ENCODE results near the gene DENND4A. TPM values are rescaled to one million over a fixed set of nuclear protein-coding genes. Genes with fewer than 3 reads are reported as not detected.
A peak's percentile ranks its signal among the peaks of the same experiment; 100 is the strongest.

Gene DENND4A
- polyA plus RNA-seq, 1 of the 3 experiments (the other 2 are of a cell fraction), result 2.5 TPM

DNA sequence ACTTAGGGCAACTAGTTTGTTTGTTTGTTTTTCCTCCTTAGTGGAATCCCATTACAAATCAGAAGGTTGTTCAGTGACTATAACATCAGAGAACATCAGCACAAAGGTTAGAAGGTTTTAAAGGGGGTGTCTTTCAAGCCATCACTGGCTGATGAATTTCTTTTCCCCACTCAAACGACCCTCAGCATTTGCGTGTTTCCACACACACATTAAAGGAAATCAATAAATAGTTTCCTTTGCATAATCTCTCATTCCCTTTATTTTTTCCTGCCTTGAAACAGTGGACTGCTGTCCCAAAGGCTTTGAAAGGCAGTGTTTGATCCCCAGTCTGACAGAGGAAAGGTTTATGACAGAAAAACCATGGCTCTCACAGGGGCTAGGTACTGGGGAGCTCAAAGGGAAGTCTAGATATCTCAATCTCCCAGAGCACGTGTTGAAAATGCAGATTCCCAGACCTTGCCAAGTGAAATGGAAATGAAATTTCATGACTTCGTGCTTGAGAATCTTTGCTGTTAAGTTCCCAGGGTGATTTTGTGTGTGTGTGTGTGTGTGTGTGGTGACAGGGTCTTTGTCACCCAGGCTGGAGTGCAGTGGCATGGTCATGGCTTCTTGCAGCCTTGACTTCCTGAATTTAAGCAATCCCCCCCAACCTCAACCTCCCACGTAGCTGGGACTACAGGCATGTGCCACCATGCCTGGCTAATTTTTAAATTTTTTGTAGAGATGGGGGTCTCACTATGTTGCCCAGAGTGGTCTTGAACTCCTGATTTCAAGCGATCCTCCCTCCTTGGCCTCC is 178.9 kb downstream of the DENND4A start (continued):
- TF ChIP-seq, protein P1, sequence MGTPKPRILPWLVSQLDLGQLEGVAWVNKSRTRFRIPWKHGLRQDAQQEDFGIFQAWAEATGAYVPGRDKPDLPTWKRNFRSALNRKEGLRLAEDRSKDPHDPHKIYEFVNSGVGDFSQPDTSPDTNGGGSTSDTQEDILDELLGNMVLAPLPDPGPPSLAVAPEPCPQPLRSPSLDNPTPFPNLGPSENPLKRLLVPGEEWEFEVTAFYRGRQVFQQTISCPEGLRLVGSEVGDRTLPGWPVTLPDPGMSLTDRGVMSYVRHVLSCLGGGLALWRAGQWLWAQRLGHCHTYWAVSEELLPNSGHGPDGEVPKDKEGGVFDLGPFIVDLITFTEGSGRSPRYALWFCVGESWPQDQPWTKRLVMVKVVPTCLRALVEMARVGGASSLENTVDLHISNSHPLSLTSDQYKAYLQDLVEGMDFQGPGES (IDR thresholded peaks at IDR 0.05; ENCODE audit: low read depth, low read length), result no peak
- TF ChIP-seq, protein P2, sequence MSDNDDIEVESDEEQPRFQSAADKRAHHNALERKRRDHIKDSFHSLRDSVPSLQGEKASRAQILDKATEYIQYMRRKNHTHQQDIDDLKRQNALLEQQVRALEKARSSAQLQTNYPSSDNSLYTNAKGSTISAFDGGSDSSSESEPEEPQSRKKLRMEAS (IDR thresholded peaks at IDR 0.05; ENCODE audit: low read depth), result no peak
- no peak for TF ChIP-seq FOXM1 (IDR thresholded peaks at IDR 0.05; ENCODE audit: low read depth)
- TF ChIP-seq, protein P3, sequence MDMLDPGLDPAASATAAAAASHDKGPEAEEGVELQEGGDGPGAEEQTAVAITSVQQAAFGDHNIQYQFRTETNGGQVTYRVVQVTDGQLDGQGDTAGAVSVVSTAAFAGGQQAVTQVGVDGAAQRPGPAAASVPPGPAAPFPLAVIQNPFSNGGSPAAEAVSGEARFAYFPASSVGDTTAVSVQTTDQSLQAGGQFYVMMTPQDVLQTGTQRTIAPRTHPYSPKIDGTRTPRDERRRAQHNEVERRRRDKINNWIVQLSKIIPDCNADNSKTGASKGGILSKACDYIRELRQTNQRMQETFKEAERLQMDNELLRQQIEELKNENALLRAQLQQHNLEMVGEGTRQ (IDR thresholded peaks at IDR 0.05; ENCODE audit: borderline replicate concordance, low read depth, low read length), result no peak
- TF ChIP-seq RXRA (IDR thresholded peaks at IDR 0.05; ENCODE audit: borderline replicate concordance, low read depth), result no peak
- no peak for TF ChIP-seq FOXJ3 (CRISPR knock-in tag; IDR thresholded peaks at IDR 0.05)

DNA sequence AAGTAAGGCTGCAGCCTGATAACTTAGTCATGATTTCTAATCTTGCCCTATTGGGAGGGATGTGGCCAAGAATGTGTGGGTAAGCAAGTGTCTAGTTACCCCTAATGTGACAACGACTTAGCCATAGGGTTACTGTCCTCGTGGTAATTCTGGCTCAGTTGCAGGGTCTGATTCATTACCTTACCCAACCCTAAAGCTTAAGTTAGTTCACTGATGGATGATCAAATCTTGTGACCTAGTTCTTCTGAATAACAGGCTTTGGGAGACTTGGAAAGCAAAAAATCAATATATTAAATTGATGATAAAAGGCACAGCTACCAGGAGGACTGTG is 179.5 kb downstream of the DENND4A start:
- ChIA-PET POLR2A (interaction anchor here (0.9 kb wide), 1 partner anchor 257 kb away, joined by 3 read pairs; the partner anchor contains the start of gene RAB11A), CTCF (interaction anchor here (1.4 to 3.2 kb wide), 6 partner anchors 11 to 257 kb away, joined by 4 to 23 read pairs (median 7); partner anchors contain the start of gene RAB11A)
- no peak overlapping the region for H3K9ac ChIP-seq

More for the DNA sequence above, 179.5 kb downstream of the DENND4A start:
- Histone ChIP-seq H3K79me2 (ENCODE audit: insufficient read depth) (peaks cover 39% of the 10 kb centered on the region), H3F3A (replicated peaks; ENCODE audit: insufficient read depth) (peaks cover 10% of the 10 kb centered on the region), H3K36me3 (replicated peaks in 1 of 2; ENCODE audit: control insufficient read depth in 1 of 2, insufficient read depth in 2 of 2, low read length in 1 of 2) (peaks cover 0 to 7% of the 10 kb centered on the region in 2 experiments), H3K27ac (ENCODE audit: low read depth in 2 of 2, low read length in 1 of 2) (no peak overlapping the region), H2AFZ (ENCODE audit: low read depth) (no peak overlapping the region), H3K4me1 (ENCODE audit: control insufficient read depth in 1 of 2, insufficient read depth in 2 of 2, low read depth in 1 of 2, low read length in 1 of 2) (peaks cover 14 to 16% of the 10 kb centered on the region in 2 experiments; a peak in 3 of 4 replicates), H3K9me2 (no peaks in the 10 kb centered on the region), H3K4me3 (ENCODE audit: low read depth in 2 of 2, low read length in 1 of 2) (no peak overlapping the region; a peak in 1 of 4 replicates), H3K27me3 (ENCODE audit: insufficient read depth) (no peaks in the 10 kb centered on the region), H4K20me1 (ENCODE audit: insufficient read depth) (no peaks in the 10 kb centered on the region), H3K9me3 (no peaks in the 10 kb centered on the region), H3K4me2 (peak overlapping the region; percentile 96; the same call in 1 of the 2 replicates)
- TF ChIP-seq TEAD4 (IDR thresholded peaks at IDR 0.05; ENCODE audit: borderline replicate concordance, insufficient read depth) (no peak), FOSL2 (IDR thresholded peaks at IDR 0.05; ENCODE audit: borderline replicate concordance, low read depth) (no peak), NRF1 (IDR thresholded peaks at IDR 0.05; ENCODE audit: low read depth, low read length) (no peak), FOXJ3 (CRISPR knock-in tag; IDR thresholded peaks at IDR 0.05) (no peak), MXI1 (IDR thresholded peaks at IDR 0.05; ENCODE audit: low read depth, low read length) (no peak), POLR2AphosphoS5 (IDR thresholded peaks at IDR 0.05; ENCODE audit: low read depth, low read length) (no peak), MEF2A (IDR thresholded peaks at IDR 0.05; ENCODE audit: borderline replicate concordance, low read depth) (no peak)
- TF ChIP-seq, protein P4, sequence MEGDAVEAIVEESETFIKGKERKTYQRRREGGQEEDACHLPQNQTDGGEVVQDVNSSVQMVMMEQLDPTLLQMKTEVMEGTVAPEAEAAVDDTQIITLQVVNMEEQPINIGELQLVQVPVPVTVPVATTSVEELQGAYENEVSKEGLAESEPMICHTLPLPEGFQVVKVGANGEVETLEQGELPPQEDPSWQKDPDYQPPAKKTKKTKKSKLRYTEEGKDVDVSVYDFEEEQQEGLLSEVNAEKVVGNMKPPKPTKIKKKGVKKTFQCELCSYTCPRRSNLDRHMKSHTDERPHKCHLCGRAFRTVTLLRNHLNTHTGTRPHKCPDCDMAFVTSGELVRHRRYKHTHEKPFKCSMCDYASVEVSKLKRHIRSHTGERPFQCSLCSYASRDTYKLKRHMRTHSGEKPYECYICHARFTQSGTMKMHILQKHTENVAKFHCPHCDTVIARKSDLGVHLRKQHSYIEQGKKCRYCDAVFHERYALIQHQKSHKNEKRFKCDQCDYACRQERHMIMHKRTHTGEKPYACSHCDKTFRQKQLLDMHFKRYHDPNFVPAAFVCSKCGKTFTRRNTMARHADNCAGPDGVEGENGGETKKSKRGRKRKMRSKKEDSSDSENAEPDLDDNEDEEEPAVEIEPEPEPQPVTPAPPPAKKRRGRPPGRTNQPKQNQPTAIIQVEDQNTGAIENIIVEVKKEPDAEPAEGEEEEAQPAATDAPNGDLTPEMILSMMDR (IDR thresholded peaks at IDR 0.05), result no peak
- TF ChIP-seq, protein P5, sequence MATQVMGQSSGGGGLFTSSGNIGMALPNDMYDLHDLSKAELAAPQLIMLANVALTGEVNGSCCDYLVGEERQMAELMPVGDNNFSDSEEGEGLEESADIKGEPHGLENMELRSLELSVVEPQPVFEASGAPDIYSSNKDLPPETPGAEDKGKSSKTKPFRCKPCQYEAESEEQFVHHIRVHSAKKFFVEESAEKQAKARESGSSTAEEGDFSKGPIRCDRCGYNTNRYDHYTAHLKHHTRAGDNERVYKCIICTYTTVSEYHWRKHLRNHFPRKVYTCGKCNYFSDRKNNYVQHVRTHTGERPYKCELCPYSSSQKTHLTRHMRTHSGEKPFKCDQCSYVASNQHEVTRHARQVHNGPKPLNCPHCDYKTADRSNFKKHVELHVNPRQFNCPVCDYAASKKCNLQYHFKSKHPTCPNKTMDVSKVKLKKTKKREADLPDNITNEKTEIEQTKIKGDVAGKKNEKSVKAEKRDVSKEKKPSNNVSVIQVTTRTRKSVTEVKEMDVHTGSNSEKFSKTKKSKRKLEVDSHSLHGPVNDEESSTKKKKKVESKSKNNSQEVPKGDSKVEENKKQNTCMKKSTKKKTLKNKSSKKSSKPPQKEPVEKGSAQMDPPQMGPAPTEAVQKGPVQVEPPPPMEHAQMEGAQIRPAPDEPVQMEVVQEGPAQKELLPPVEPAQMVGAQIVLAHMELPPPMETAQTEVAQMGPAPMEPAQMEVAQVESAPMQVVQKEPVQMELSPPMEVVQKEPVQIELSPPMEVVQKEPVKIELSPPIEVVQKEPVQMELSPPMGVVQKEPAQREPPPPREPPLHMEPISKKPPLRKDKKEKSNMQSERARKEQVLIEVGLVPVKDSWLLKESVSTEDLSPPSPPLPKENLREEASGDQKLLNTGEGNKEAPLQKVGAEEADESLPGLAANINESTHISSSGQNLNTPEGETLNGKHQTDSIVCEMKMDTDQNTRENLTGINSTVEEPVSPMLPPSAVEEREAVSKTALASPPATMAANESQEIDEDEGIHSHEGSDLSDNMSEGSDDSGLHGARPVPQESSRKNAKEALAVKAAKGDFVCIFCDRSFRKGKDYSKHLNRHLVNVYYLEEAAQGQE (IDR thresholded peaks at IDR 0.05; ENCODE audit: low read depth, low read length), result no peak
- no peak for DNase-seq
- WGBS (ENCODE audit: low lambda C conversion rate), result 49% methylated on average over 2 of the region's 2 CpGs
